K562 (cell line): Measurements from ENCODE around the gene SPTLC1. TPM values are rescaled to one million over a fixed set of nuclear protein-coding genes. Genes with fewer than 3 reads are reported as not detected.

Source experiments
- ATAC-seq: fragments of 200-7000 bp; cut with Tn5 transposase; 3 replicates; pipeline ENCODE4 v1.9.1; 2020; ENCODE audit warnings: moderate library complexity
- BruUV-seq: library from RNA; stranded (reverse); fragments of 400-500 nt; replicated peaks from 2 replicates; lab custom pipeline; 2021; lab: Mats Ljungman, UMichigan
- CTCF ChIA-PET: fragments of 300-600 bp; formaldehyde crosslinking; extraction: SDS; loops from one replicate; lab custom pipeline; 2021; ENCODE audit warnings: low intra/inter-chr PET ratio; lab: Yijun Ruan, JAX
- POLR2A ChIA-PET: fragments of 300-600, 350-650 bp; sonication (Branson Sonifier 250); formaldehyde crosslinking; extraction: SDS; loops from one replicate; lab custom pipeline; 2021; ENCODE audit warnings: antibody characterized with exemption, inconsistent platforms; lab: Yijun Ruan, JAX
- DNase-seq, 4 experiments: peaks; one replicate each; pipeline versions ENCODE4 v3.0.0 to v3.0.0-alpha.2; 2011 to 2018; ENCODE audit warnings: low spot score in 3 of 4, mixed read lengths in 3 of 4; ENCODE audit errors: extremely low read depth in 1 of 4
- FAIRE-seq: peaks from 2 replicates; lab custom pipeline; 2011; peaks lifted over from hg19 to GRCh38; lab: Jason Lieb, UNC
- H2AFZ ChIP-seq: 2 replicates; pipeline ENCODE4 v1.6.0; 2011; ENCODE audit warnings: low read depth, low read length, control low read depth, inconsistent platforms
- H3K27ac ChIP-seq: fragments of 200-600 bp; 3 replicates; pipeline ENCODE4 v1.8.0; 2011; ENCODE audit warnings: low read depth, mild to moderate bottlenecking, control low read depth, inconsistent platforms, low read length, moderate library complexity, mixed read lengths; ENCODE audit errors: extremely low read depth
- H3K27me3 ChIP-seq, 2 experiments: fragments of 300-600 bp in 1 of 2; 2 replicates in 1 of 2; 3 replicates in 1 of 2; pipeline versions ENCODE4 v1.6.0 to v1.8.0; 2011; ENCODE audit warnings: inconsistent platforms in 2 of 2, low read length in 2 of 2, mild to moderate bottlenecking in 1 of 2, mixed read lengths in 1 of 2, moderate library complexity in 1 of 2; ENCODE audit not compliant: control insufficient read depth in 2 of 2, insufficient read depth in 2 of 2
- H3K36me3 ChIP-seq: fragments of 300-600 bp; 3 replicates; pipeline ENCODE4 v1.8.0; 2011; ENCODE audit warnings: mild to moderate bottlenecking, low read length, inconsistent platforms; ENCODE audit not compliant: control insufficient read depth, insufficient read depth
- H3K4me1 ChIP-seq, 2 experiments: fragments of 200-600 bp in 1 of 2; replicated peaks in 1 of 2; 2 replicates in 1 of 2; 3 replicates in 1 of 2; pipeline versions ENCODE4 v1.5.1 to v1.8.0; 2011; ENCODE audit warnings: inconsistent platforms in 2 of 2, low read length in 2 of 2, mild to moderate bottlenecking in 1 of 2, mixed read lengths in 1 of 2, moderate library complexity in 1 of 2; ENCODE audit not compliant: control insufficient read depth in 2 of 2, insufficient read depth in 2 of 2
- H3K4me2 ChIP-seq: 2 replicates; pipeline ENCODE4 v1.6.1; 2011; ENCODE audit warnings: low read length, control low read depth, inconsistent platforms, mixed read lengths; ENCODE audit not compliant: insufficient read depth
- H3K4me3 ChIP-seq: fragments of 200-600 bp; sonication (generic), shearing (Covaris generic); 2 replicates; pipeline ENCODE4 v1.5.1; 2016; ENCODE audit warnings: control low read depth, inconsistent platforms
- H3K79me2 ChIP-seq: fragments of 200-600 bp; 3 replicates; pipeline ENCODE4 v1.8.0; 2011; ENCODE audit warnings: low read length, inconsistent platforms; ENCODE audit not compliant: control insufficient read depth, insufficient read depth
- H3K9ac ChIP-seq, 2 experiments: 2 replicates each; pipeline versions ENCODE4 v1.6.0 to v1.6.1; 2011; ENCODE audit warnings: low read depth in 2 of 2, low read length in 2 of 2, control low read depth in 1 of 2, inconsistent platforms in 1 of 2, mild to moderate bottlenecking in 1 of 2, mixed read lengths in 1 of 2; ENCODE audit not compliant: insufficient read depth in 1 of 2
- H3K9me1 ChIP-seq: one replicate; pipeline ENCODE4 v1.6.0; 2011; ENCODE audit warnings: inconsistent platforms, mild to moderate bottlenecking, low read length, moderate library complexity; ENCODE audit not compliant: control insufficient read depth, insufficient read depth
- H3K9me3 ChIP-seq: replicated peaks from 2 replicates; pipeline ENCODE4 v1.5.1; 2011; ENCODE audit warnings: low read depth, low read length, inconsistent platforms; ENCODE audit not compliant: control insufficient read depth, insufficient read depth
- H4K20me1 ChIP-seq: replicated peaks from 2 replicates; pipeline ENCODE4 v1.6.1; 2011; ENCODE audit warnings: low read length, inconsistent platforms, mixed read lengths; ENCODE audit not compliant: control insufficient read depth, insufficient read depth
- EHMT2 ChIP-seq: fragments of 450-650 bp; IDR thresholded peaks from 2 replicates; pipeline ENCODE4 v1.6.1; 2018; ENCODE audit warnings: antibody characterized with exemption
- JUN ChIP-seq, 2 experiments: sonication (generic) in 1 of 2; formaldehyde crosslinking in 1 of 2; IDR thresholded peaks; 2 replicates each; pipeline versions ENCODE4 v1.6.1 to v1.8.0; 2012 to 2022; ENCODE audit warnings: borderline replicate concordance in 2 of 2, mild to moderate bottlenecking in 2 of 2, improper control_type of control experiment in 1 of 2, low read depth in 1 of 2, low read length in 1 of 2, missing genetic modification reagents in 1 of 2
- ZNF282 ChIP-seq: sonication (generic); formaldehyde crosslinking; IDR thresholded peaks from 2 replicates; pipeline ENCODE4 v1.8.1; 2023; ENCODE audit warnings: missing genetic modification reagents
- in situ Hi-C: fragments of 300-500 bp; cut with MboI; formaldehyde crosslinking; loops from 4 replicates; pipeline ENCODE4 v1.15.0; 2018; ENCODE audit warnings: inconsistent platforms, mixed read lengths
- intact Hi-C: fragments of 100-400 bp; cut with micrococcal nuclease; formaldehyde crosslinking; loops from 2 replicates; pipeline ENCODE4 v1.14.2; 2022
- polyA plus RNA-seq, 8 experiments: library from polyadenylated mRNA; depleted of rRNA in 4 of 8; stranded (reverse) in 5 of 8; unstranded in 3 of 8; fragments of >200 nt; fragmentation: Nextera tagmentation in 2 of 8; fragmentation: Illumina TruSeq in 1 of 8; extraction: Ambion mirVana in 2 of 8; extraction: Trizol in 1 of 8; gene quantifications; 2 replicates each; pipeline versions ENCODE4 v1.2.1 to v1.2.3, GENCODE V29; 2011 to 2014; ENCODE audit warnings: inconsistent platforms in 1 of 8, missing spikeins in 1 of 8
- total RNA-seq, 7 experiments: library from RNA; depleted of rRNA in 6 of 7; stranded (reverse); fragments of >200 nt in 6 of 7; fragmentation: Illumina TruSeq in 2 of 7; extraction: Trizol in 2 of 7; gene quantifications; 2 replicates each; pipeline versions ENCODE4 v1.2.1 to v1.2.3, GENCODE V29; 2011 to 2021; ENCODE audit warnings: low replicate concordance in 1 of 7

Gene SPTLC1
- total and polyA plus RNA-seq, 9 of the 15 experiments (the other 6 are each of a cell fraction or from before 2014, with no cell fraction given): 58.8 to 125 (median 84.5) TPM

GRCh38 chr9:92058723-92059444 lies 56.3 kb downstream of the SPTLC1 start (continued):
- TF ChIP-seq JUN (IDR thresholded peaks at IDR 0.05; ENCODE audit: borderline replicate concordance, low read depth, low read length): no peak
- TF ChIP-seq JUN (CRISPR knock-in tag; IDR thresholded peaks at IDR 0.05; ENCODE audit: borderline replicate concordance): no peak

- Histone ChIP-seq H3K27me3 (no peaks in the 10 kb centered on the region), H3K4me2 (no peak overlapping the region), H3K79me2 (peaks cover 9% of the 10 kb centered on the region; the same call in 2 of the 3 replicates), H3K9me1 (no peaks in the 10 kb centered on the region), H3K4me1 (no peaks in the 10 kb centered on the region), H2AFZ (no peak overlapping the region), H3K36me3 (peaks cover 62% of the 10 kb centered on the region), H3K27ac (no peak overlapping the region), H3K9me3 (no peaks in the 10 kb centered on the region), H3K4me3 (no peak overlapping the region), H4K20me1 (no peaks in the 10 kb centered on the region), H3K9ac (no peak overlapping the region)
- intact Hi-C loops (no loop called here), in situ Hi-C loops (loop anchor here (10.0 kb wide), 1 partner anchor 1293 kb away; no protein-coding TSS in a partner anchor)
- TF ChIP-seq EHMT2: no peak
- TF ChIP-seq ZNF282: no peak
- POLR2A ChIA-PET: interaction anchor here (0.6 to 1.1 kb wide), 4 partner anchors 15 to 600 kb away, joined by 3 to 4 read pairs (median 3); no protein-coding TSS in a partner anchor
- no peak for FAIRE-seq
- BruUV-seq: no TSS peak
- CTCF ChIA-PET: no interaction called here
- DNase-seq: no peak
- no peak for ATAC-seq
Measured at GRCh38 chr9:92058026-92058425, 57.2 kb downstream of the SPTLC1 start.
